ENCODE data around the gene ELMOD3. TPM values are rescaled to one million over a fixed set of nuclear protein-coding genes. Genes with fewer than 3 reads are reported as not detected.

Gene ELMOD3
- total and polyA plus RNA-seq, 9 of the 15 experiments (the other 6 are each of a cell fraction or from before 2014, with no cell fraction given) = 2.7 to 18.7 (median 11.6) TPM

DNA sequence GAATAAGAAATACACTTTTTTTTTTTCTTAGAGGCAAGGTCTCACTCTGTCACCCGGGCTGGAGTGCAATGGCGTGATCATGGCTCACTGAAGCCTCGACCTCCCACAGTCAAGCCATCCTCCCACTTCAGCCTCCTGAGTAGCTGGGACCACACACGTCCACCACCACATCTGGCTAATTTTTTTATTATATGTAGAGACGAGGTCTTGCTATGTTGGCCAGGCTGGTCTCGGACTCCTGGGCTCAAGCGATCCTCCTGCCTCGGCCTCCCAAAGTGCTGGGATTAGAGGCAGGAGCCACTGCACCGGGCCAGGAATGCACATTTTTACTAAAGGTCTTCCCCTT, 29.1 kb upstream of the ELMOD3 start:
- DNase-seq (ENCODE audit: extremely low read depth in 1 of 4, low spot score in 3 of 4) (no peak), ATAC-seq (no peak), FAIRE-seq (no peak)
- in situ Hi-C loops (cut with MboI) (no loop called here), intact Hi-C loops (cut with micrococcal nuclease) (loop anchor here (5.0 kb wide), 3 partner anchors 92 to 292 kb away; partner anchors contain the start of genes SH2D6 and USP39)
- peaks cover 58% of the 10 kb centered on the region for H3K79me2 ChIP-seq (ENCODE audit: control insufficient read depth, insufficient read depth, low read length)
- peaks cover 19% of the 10 kb centered on the region for H4K20me1 ChIP-seq (replicated peaks; ENCODE audit: control insufficient read depth, insufficient read depth, low read length)
- H3K36me3 ChIP-seq (ENCODE audit: control insufficient read depth, insufficient read depth, low read length) = peaks cover 62% of the 10 kb centered on the region
- H2AFZ ChIP-seq (ENCODE audit: low read depth, low read length) = no peak overlapping the region
- no peaks in the 10 kb centered on the region for H3K27me3 ChIP-seq (ENCODE audit: control insufficient read depth in 2 of 2, insufficient read depth in 2 of 2, low read length in 2 of 2)
- ChIA-PET CTCF (ENCODE audit: low intra/inter-chr PET ratio) (no interaction called here), POLR2A (interaction anchor here (0.5 to 1.5 kb wide), 2 partner anchors 11 to 67 kb away, joined by 3 to 5 read pairs; no protein-coding TSS in a partner anchor)
- BruUV-seq (replicated peaks) = no TSS peak
- 40% methylated on average over 9 of the region's 9 CpGs for WGBS (ENCODE audit: insufficient coverage, low coverage, missing lambda C conversion rate)
- H3K4me3 ChIP-seq = peak overlapping the region; percentile 82
- H3K4me1 ChIP-seq (replicated peaks in 1 of 2; ENCODE audit: control insufficient read depth in 2 of 2, insufficient read depth in 2 of 2, low read length in 2 of 2) = peaks cover 21 to 27% of the 10 kb centered on the region in 2 experiments; a peak in 4 of 5 replicates
- H3K9ac ChIP-seq (ENCODE audit: insufficient read depth in 1 of 2, low read depth in 2 of 2, low read length in 2 of 2) = peak overlapping the region; percentile 70 to 93; a peak in 3 of 4 replicates
- peak overlapping the region; percentile 97 for H3K4me2 ChIP-seq (ENCODE audit: insufficient read depth, low read length)
- H3K9me1 ChIP-seq (ENCODE audit: control insufficient read depth, insufficient read depth, low read length) = peaks cover 2% of the 10 kb centered on the region
- H3K27ac ChIP-seq (ENCODE audit: extremely low read depth, low read depth, low read length) = no peak overlapping the region
- no peaks in the 10 kb centered on the region for H3K9me3 ChIP-seq (replicated peaks; ENCODE audit: control insufficient read depth, insufficient read depth, low read depth, low read length)
- TF ChIP-seq ZNF124 (CRISPR knock-in tag; IDR thresholded peaks at IDR 0.05) = no peak
- TF ChIP-seq, protein P1, sequence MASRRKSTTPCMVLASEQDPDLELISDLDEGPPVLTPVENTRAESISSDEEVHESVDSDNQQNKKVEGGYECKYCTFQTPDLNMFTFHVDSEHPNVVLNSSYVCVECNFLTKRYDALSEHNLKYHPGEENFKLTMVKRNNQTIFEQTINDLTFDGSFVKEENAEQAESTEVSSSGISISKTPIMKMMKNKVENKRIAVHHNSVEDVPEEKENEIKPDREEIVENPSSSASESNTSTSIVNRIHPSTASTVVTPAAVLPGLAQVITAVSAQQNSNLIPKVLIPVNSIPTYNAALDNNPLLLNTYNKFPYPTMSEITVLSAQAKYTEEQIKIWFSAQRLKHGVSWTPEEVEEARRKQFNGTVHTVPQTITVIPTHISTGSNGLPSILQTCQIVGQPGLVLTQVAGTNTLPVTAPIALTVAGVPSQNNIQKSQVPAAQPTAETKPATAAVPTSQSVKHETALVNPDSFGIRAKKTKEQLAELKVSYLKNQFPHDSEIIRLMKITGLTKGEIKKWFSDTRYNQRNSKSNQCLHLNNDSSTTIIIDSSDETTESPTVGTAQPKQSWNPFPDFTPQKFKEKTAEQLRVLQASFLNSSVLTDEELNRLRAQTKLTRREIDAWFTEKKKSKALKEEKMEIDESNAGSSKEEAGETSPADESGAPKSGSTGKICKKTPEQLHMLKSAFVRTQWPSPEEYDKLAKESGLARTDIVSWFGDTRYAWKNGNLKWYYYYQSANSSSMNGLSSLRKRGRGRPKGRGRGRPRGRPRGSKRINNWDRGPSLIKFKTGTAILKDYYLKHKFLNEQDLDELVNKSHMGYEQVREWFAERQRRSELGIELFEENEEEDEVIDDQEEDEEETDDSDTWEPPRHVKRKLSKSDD (conservative IDR thresholded peaks at IDR 0.05; ENCODE audit: low read length) = no peak
- TF ChIP-seq, protein P2, sequence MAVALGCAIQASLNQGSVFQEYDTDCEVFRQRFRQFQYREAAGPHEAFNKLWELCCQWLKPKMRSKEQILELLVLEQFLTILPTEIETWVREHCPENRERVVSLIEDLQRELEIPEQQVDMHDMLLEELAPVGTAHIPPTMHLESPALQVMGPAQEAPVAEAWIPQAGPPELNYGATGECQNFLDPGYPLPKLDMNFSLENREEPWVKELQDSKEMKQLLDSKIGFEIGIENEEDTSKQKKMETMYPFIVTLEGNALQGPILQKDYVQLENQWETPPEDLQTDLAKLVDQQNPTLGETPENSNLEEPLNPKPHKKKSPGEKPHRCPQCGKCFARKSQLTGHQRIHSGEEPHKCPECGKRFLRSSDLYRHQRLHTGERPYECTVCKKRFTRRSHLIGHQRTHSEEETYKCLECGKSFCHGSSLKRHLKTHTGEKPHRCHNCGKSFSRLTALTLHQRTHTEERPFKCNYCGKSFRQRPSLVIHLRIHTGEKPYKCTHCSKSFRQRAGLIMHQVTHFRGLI (CRISPR knock-in tag; IDR thresholded peaks at IDR 0.05) = no peak
- no peak for TF ChIP-seq PHB2 (IDR thresholded peaks at IDR 0.05; ENCODE audit: low read depth)
- peak; percentile 11 for TF ChIP-seq PHF20 (IDR thresholded peaks at IDR 0.05; ENCODE audit: partially characterized antibody)
- no peak for TF ChIP-seq GTF2A2 (tag; IDR thresholded peaks at IDR 0.05)
- TF ChIP-seq TSC22D4 (tag; IDR thresholded peaks at IDR 0.05) = no peak
- TF ChIP-seq GABPB1 (CRISPR knock-in tag; IDR thresholded peaks at IDR 0.05) = 0 out of 2 replicates have a peak, but pooled peaks have one; percentile 7
- no peak for TF ChIP-seq IRF2 (CRISPR knock-in tag; IDR thresholded peaks at IDR 0.05)
- TF ChIP-seq, protein P3, sequence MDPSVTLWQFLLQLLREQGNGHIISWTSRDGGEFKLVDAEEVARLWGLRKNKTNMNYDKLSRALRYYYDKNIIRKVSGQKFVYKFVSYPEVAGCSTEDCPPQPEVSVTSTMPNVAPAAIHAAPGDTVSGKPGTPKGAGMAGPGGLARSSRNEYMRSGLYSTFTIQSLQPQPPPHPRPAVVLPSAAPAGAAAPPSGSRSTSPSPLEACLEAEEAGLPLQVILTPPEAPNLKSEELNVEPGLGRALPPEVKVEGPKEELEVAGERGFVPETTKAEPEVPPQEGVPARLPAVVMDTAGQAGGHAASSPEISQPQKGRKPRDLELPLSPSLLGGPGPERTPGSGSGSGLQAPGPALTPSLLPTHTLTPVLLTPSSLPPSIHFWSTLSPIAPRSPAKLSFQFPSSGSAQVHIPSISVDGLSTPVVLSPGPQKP (CRISPR knock-in tag; IDR thresholded peaks at IDR 0.05) = no peak
- TF ChIP-seq, protein P4, sequence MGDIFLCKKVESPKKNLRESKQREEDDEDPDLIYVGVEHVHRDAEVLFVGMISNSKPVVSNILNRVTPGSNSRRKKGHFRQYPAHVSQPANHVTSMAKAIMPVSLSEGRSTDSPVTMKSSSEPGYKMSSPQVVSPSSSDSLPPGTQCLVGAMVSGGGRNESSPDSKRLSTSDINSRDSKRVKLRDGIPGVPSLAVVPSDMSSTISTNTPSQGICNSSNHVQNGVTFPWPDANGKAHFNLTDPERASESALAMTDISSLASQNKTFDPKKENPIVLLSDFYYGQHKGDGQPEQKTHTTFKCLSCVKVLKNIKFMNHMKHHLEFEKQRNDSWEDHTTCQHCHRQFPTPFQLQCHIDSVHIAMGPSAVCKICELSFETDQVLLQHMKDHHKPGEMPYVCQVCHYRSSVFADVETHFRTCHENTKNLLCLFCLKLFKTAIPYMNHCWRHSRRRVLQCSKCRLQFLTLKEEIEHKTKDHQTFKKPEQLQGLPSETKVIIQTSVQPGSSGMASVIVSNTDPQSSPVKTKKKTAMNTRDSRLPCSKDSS (IDR thresholded peaks at IDR 0.05; ENCODE audit: low read depth, partially characterized antibody) = no peak
- peak; percentile 82 for TF ChIP-seq ZNF121 (CRISPR knock-in tag; conservative IDR thresholded peaks at IDR 0.05)
- no peak for TF ChIP-seq PCBP1 (IDR thresholded peaks at IDR 0.05; ENCODE audit: low read depth, low read length, poor library complexity, severe bottlenecking)
- no peak for TF ChIP-seq NR2C1 (IDR thresholded peaks at IDR 0.05)
- TF ChIP-seq NR2C1 (tag; IDR thresholded peaks at IDR 0.05) = no peak

Measured in K562 (cell line).